ENCODE data around the gene TLR3.

TLR3 gene

DNA sequence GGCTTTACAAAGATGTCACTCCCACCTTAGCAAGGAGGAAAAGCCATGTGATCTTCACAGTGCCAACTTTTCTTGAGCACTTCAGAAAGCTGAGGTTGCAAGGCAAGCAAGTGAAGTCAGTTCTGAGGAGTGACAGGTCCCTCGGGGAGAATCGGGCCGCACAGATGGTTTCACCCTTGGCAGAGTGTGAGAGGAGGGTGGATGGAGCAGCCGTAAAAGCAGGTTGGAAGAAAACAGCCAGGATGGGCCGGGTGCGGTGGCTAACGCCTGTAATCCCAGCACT lies 43.6 kb upstream of the TLR3 start:
- TF ChIP-seq, protein P1, sequence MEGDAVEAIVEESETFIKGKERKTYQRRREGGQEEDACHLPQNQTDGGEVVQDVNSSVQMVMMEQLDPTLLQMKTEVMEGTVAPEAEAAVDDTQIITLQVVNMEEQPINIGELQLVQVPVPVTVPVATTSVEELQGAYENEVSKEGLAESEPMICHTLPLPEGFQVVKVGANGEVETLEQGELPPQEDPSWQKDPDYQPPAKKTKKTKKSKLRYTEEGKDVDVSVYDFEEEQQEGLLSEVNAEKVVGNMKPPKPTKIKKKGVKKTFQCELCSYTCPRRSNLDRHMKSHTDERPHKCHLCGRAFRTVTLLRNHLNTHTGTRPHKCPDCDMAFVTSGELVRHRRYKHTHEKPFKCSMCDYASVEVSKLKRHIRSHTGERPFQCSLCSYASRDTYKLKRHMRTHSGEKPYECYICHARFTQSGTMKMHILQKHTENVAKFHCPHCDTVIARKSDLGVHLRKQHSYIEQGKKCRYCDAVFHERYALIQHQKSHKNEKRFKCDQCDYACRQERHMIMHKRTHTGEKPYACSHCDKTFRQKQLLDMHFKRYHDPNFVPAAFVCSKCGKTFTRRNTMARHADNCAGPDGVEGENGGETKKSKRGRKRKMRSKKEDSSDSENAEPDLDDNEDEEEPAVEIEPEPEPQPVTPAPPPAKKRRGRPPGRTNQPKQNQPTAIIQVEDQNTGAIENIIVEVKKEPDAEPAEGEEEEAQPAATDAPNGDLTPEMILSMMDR (IDR thresholded peaks at IDR 0.05) = no peak

DNA sequence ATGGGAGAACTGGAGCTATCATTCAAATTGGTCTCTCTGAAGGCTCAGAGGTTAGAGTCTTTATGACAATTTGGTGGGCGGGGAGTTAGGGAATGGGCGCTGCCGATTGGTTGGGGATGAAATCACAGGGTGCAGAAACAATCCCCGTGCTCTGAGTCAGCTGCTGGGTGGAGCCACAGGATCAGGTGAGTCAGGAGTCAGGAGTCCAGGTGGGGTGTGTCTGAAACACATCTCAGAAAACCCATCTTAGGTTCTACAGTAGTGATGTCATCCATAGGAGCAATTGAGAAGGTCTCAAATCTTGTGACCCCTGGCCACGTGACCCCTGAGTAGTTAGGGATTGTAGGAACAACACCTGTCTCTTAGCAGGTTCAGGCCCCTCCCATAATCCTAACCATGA lies 41.6 kb upstream of the TLR3 start:
- TF ChIP-seq, protein P1 (IDR thresholded peaks at IDR 0.05) = no peak

DNA sequence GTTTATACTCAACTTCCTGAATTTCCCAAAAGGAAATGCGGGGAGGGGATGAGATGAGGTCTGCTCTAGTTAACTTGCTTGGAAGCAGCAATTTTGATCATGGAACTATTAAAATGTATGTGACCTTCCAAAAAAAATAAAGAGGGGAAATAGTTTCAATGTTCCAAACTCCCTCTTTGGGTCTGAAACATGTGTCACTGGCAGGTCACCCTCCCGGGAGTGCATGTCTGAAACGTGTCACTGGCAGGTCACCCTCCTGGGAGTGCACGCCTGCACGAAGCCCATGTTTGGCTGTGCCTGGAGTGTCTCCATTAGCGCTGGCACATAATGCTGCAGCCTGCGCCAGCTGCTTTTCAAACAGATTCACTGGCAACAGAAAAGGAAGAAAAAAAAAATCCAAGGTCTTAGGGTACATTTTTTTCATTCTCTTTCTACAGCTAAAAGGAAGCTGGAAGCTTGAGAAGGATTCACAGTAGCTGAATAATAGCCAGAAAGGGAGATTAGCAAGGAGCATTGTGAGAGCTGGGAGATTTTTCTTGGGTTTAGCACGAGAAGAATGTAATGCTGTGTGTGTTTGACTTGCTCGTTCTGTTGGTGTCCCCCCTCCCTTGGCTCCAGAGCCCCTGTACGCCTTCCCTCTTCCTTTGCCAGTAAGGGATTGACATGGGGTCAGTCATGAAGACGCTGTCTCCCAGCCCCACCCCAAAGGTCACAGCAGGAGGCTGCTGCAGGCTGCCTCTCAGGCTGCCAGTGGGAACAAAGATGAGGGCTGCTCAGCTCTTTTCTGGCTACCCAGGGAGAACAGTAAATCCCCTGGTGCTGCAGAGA lies 39.2 kb upstream of the TLR3 start:
- TF ChIP-seq, protein P1 (IDR thresholded peaks at IDR 0.05) = no peak

DNA sequence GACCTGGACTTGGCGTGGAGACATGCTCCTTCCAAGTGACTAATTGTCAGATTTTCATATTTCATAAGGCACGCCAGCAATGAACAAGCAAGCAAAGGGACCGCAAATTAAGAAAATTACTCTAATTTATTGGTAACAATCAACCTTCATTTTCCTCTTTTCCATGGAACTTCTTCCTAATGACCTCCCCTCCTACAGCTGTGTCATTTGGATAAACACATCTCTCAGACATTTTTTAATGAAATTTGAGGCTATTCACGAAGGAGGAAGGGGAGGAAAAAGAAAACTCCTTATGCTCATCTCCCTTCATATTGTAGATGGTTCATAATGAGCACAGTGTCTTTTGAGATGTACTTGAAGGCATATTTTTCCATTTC lies 38.6 kb upstream of the TLR3 start:
- TF ChIP-seq, protein P1 (IDR thresholded peaks at IDR 0.05) = no peak

DNA sequence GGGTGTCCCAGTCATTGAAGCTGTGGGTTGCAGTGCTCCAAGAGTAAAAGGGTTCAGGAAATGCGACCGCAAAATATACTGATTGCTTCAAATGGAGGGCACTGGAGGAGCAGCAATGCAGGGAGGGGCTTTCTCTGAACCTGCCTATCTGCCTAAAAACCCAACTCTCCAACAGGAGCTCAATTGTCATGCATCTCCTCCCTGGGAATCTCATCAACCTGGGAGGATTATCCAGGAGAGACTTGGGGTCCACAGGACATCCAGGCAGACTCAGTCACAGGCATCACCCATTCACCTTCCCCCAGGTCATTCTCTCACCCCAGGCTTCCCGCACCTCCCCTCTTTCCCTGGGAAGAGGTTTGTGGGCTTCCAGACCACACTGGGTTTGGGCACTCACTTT lies 38.2 kb upstream of the TLR3 start:
- TF ChIP-seq, protein P1 (IDR thresholded peaks at IDR 0.05) = no peak

DNA sequence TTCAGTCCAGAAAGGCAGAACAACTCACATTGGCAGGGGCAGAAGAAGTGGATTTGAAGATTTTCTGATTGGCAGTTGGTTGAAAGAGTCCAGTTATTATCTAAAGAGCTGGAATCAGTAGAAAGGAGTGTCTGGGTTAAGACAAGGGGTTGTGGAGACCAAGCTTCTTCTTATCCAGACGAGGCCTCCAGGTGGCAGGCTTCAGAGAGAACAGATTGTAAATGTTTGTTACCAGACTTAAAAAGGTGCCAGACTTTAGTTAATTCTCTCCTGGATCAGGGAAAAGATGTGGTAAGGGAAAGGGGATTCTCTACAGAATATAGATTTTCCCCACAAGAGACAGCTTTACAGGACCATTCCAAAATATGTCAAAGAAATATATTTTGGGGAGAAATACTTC lies 36.7 kb upstream of the TLR3 start:
- TF ChIP-seq, protein P1 (IDR thresholded peaks at IDR 0.05) = peak; percentile 30; the same call in 1 of the 2 replicates

DNA sequence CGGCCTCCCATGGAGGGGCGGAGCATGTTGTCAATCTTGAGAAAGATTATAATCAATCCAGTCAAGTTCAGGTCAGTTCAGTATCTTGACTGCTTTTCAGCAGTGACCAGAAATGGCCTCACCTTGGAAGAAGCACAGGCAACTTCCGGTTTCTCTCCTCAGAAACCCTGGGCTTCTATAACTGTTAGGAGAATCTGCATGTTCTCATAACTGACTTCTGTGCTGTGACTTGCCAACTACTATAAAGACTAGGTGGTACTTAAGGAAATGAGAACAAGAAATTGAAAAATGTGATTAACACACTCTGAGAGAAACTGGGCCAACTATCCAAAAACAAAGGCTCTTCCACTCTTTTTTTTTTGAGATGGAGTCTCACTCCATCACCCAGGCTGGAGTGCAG lies 35.9 kb upstream of the TLR3 start:
- TF ChIP-seq, protein P1 (IDR thresholded peaks at IDR 0.05) = no peak

Measured in LNCAP (cell line).